Dermis blood vessel endothelial cell (primary cell): ENCODE measurements around the gene CUL9. TPM values are rescaled to one million over a fixed set of nuclear protein-coding genes. Genes with fewer than 3 reads are reported as not detected.

ENCODE experiments used
- total RNA-seq: library from RNA; depleted of rRNA; stranded (reverse); fragments of >200 nt; gene quantifications from 2 replicates; pipeline ENCODE4 v1.2.3, GENCODE V29; 2014

Gene CUL9
- total RNA-seq, 1 donor from 2014 or later = 25.9 TPM

Other genes starting within 250 kb of the CUL9 start
- 0.23 TPM in 1 of 2 replicates, not detected in the other for gene GNMT, start 221.4 kb upstream of the CUL9 start, total RNA-seq
- 19.1 and 45.8 TPM in 2 replicates for gene PEX6, start 203.0 kb upstream of the CUL9 start, total RNA-seq
- 37.3 and 45.6 TPM in 2 replicates for gene PPP2R5D, start 197.6 kb upstream of the CUL9 start, total RNA-seq
- gene MEA1, start 168.2 kb upstream of the CUL9 start, total RNA-seq = 33.6 and 52.9 TPM in 2 replicates
- gene KLHDC3, start 167.9 kb upstream of the CUL9 start, total RNA-seq = 134 and 173 TPM in 2 replicates
- gene RRP36, start 160.6 kb upstream of the CUL9 start, total RNA-seq = 100 and 147 TPM in 2 replicates
- 38.9 and 39.5 TPM in 2 replicates for gene CUL7, start 128.3 kb upstream of the CUL9 start, total RNA-seq
- gene MRPL2, start 122.8 kb upstream of the CUL9 start, total RNA-seq = 18.5 and 19.4 TPM in 2 replicates
- gene KLC4, start 122.6 kb upstream of the CUL9 start, total RNA-seq = 17.3 and 19.9 TPM in 2 replicates
- gene PTK7, start 105.9 kb upstream of the CUL9 start, total RNA-seq = 23.0 and 29.9 TPM in 2 replicates
- gene SRF, start 10.9 kb upstream of the CUL9 start, total RNA-seq = 16.5 and 19.7 TPM in 2 replicates
- 29.0 and 31.5 TPM in 2 replicates for gene DNPH1, start 47.3 kb downstream of the CUL9 start, total RNA-seq
- gene TTBK1, start 61.3 kb downstream of the CUL9 start, total RNA-seq = 0.05 TPM in 1 of 2 replicates, not detected in the other
- not detected in 2 replicates for gene SLC22A7, start 116.1 kb downstream of the CUL9 start, total RNA-seq
- 0.34 TPM in 1 of 2 replicates, not detected in the other for gene CRIP3, start 126.6 kb downstream of the CUL9 start, total RNA-seq
- gene ZNF318, start 187.5 kb downstream of the CUL9 start, total RNA-seq = 9.7 and 10.8 TPM in 2 replicates
- 19.2 and 22.0 TPM in 2 replicates for gene ABCC10, start 245.3 kb downstream of the CUL9 start, total RNA-seq